ENCODE measurements around the gene B3GNT7. TPM values are rescaled to one million over a fixed set of nuclear protein-coding genes. Genes with fewer than 3 reads are reported as not detected.

B3GNT7 gene
- total and polyA plus RNA-seq, 4 experiments from 2014 or later = not detected

DNA sequence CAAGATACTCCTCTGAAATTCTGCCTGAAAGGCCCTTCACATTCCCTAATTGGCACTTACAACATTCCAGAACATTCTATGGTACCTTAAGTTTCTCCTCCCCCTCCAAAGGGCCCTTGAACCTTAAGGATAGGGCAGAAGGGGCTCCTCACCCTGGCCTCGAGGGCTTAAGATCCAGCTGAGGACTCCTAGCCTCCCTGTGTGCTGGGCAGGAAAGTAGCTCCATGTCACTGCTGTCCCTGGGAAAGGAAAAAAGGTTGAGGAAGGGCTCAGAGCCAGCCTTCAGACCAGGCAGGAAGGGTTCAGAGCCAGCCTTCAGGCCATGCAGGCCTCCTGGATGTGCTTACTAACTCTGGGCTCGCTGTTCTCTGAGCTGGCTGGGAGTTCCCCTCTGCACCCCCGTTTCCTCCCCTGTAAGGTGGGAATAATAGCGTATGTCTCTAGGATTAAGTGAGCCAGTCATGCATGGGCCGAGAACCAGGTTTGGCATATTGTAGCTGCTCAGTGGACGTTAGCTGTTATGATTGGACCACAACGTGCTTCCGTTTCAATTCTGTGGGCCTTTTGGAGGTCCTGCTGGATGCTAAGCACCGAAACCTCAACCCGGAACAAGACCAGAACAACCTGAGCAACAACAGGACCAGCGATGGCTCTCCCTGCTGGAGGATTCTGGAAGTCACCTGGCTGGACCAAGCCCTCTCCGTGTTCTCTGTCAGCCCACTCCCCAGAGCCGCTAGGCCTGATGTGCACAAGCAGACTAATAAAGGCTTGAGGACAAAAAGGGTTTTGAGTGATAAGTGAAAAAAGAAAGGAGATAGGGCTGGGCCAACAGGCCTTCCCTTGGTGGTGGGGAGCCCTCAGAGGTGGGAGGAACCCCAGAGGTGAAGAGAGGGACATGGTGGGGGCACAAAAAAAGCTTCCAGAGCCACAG is 1.0 kb upstream of the B3GNT7 start:
- POLR2A ChIA-PET (ENCODE audit: partially characterized antibody) = no interaction called here
- H3K4me3 ChIP-seq (ENCODE audit: low read length in 2 of 2) = no peak overlapping the region

DNA sequence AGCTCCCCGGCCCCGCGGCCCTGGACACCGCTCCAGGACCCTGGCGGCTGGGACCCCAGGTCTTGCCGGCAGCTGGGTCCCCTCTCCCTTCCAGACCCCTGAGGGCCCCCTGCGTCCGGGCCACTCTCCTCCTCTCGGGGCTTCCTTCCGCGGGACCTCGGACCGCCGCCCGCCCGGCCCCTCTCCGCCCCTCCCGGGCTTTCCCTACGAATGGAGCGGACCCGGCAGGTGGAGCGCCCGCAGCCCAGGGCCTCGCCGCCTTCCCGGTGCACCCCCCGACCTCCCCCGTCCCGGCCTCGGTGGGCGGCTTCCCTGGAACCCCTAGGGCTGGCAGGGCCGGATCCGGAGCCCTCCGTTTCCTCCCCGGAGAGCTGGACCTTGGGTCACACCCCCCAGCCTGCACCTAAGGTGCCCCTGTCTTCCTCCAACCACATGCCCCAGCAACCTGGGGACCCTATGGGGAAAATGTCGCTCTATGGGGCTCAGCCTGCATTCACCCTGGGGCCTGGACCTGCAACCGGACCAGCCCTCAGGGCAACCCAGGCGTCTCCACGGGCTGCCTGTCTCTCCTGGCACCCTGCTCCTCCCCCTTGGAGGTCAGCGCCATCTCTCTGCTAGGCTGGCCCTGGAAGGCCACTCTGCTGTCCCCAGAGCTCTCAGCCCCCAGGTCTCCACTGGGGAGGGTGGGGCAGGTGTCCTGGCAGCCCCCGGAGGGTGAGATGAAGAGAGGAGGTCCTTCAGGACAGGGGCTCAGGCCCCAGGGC is 730 bp downstream of the B3GNT7 start:
- H3K27me3 Mint-ChIP-seq = peaks cover 18 to 33% of the 10 kb centered on the region in 2 donors
- no peaks in the 10 kb centered on the region for H3K4me1 ChIP-seq (ENCODE audit: insufficient read depth, low read length)
- intact Hi-C loops (cut with micrococcal nuclease) = no loop called here
- H3K4me1 Mint-ChIP-seq = peaks cover 1 to 14% (median 6%) of the 10 kb centered on the region in 4 donors
- H3K27ac ChIP-seq (ENCODE audit: low read depth, low read length) = no peak overlapping the region
- H3K36me3 Mint-ChIP-seq = no peaks in the 10 kb centered on the region
- peaks cover 0 to 2% (median 0%) of the 10 kb centered on the region in 8 donors for H3K9me3 Mint-ChIP-seq
- H3K4me3 Mint-ChIP-seq = peak overlapping the region in 4 of 8 donors; percentile 32 to 64 (median 41)
- no peaks in the 10 kb centered on the region for H3K36me3 ChIP-seq (ENCODE audit: insufficient read depth, low read length)
- peaks cover 10% of the 10 kb centered on the region for H3K27me3 ChIP-seq (ENCODE audit: insufficient read depth, low read length)
- ChIA-PET CTCF (ENCODE audit: partially characterized antibody) (no interaction called here), POLR2A (ENCODE audit: partially characterized antibody) (no interaction called here)
- no peak overlapping the region for H3K27ac Mint-ChIP-seq
- no peak overlapping the region for H3K4me3 ChIP-seq (ENCODE audit: low read length in 2 of 2)
- no peak for DNase-seq
- H3K9me3 ChIP-seq (ENCODE audit: control insufficient read depth in 1 of 2, low read length in 2 of 2) = no peaks in the 10 kb centered on the region

More for the DNA sequence above, 1.0 kb upstream of the B3GNT7 start:
- CTCF ChIA-PET (ENCODE audit: partially characterized antibody) = interaction anchor here (1.5 kb wide), 1 partner anchor 13 kb away, joined by 4 read pairs; no protein-coding TSS in a partner anchor
- Mint-ChIP-seq H3K27me3 (peaks cover 19 to 36% of the 10 kb centered on the region in 2 donors), H3K36me3 (no peaks in the 10 kb centered on the region), H3K4me3 (peak overlapping the region in 5 of 8 donors; percentile 41 to 67 (median 64)), H3K9me3 (peaks cover 0 to 2% (median 0%) of the 10 kb centered on the region in 8 donors), H3K4me1 (peaks cover 1 to 14% (median 6%) of the 10 kb centered on the region in 4 donors), H3K27ac (no peak overlapping the region)
- Histone ChIP-seq H3K36me3 (ENCODE audit: insufficient read depth, low read length) (no peaks in the 10 kb centered on the region), H3K27ac (ENCODE audit: low read depth, low read length) (no peak overlapping the region), H3K27me3 (ENCODE audit: insufficient read depth, low read length) (peaks cover 10% of the 10 kb centered on the region), H3K9me3 (ENCODE audit: control insufficient read depth in 1 of 2, low read length in 2 of 2) (no peaks in the 10 kb centered on the region), H3K4me1 (ENCODE audit: insufficient read depth, low read length) (no peaks in the 10 kb centered on the region)
- DNase-seq = no peak
- intact Hi-C loops (cut with micrococcal nuclease) = no loop called here

DNA sequence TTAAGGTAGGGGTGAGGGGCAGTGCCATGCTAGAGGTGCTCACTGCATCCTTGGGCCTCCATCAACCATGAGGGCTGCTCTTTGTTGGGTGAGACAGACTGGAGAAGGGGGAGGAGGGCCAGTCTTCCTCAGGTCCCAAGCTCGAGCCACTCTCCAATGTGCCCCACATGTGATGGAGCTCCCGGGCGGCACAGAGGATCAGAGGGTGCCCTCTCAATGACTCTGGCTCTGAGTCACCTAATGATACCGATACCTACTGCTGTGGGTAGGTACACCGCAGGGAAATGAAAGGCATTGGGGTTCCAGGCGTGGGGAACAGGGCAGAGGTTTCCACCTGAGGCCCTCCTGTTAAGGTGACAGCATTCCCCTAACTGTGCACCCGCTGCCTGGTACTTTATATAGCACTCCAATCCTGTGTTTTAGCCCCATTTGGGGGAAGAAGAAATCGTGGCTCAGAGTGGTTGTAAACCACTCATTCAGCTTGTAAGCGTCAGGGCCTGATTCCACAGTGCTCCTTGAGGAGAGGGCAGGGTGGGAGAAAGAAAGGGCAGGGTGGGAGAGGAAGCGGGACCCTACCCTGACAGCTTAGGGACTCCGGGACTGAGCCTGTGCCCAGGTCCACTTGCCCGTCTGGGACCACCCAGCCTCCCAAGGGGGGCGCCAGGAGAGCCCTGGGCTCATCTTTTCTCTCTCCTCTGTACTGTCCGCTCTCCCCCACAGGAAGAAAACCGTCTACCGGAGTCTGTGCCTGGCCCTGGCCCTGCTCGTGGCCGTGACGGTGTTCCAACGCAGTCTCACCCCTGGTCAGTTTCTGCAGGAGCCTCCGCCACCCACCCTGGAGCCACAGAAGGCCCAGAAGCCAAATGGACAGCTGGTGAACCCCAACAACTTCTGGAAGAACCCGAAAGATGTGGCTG is 1.8 kb downstream of the B3GNT7 start:
- Mint-ChIP-seq H3K4me3 (peak overlapping the region in 4 of 8 donors; percentile 9 to 46 (median 28)), H3K9me3 (peaks cover 0 to 2% (median 0%) of the 10 kb centered on the region in 8 donors), H3K27me3 (peaks cover 18 to 32% of the 10 kb centered on the region in 2 donors), H3K27ac (no peak overlapping the region), H3K4me1 (peaks cover 1 to 14% (median 6%) of the 10 kb centered on the region in 4 donors), H3K36me3 (no peaks in the 10 kb centered on the region)
- ChIA-PET CTCF (ENCODE audit: partially characterized antibody) (no interaction called here), POLR2A (ENCODE audit: partially characterized antibody) (no interaction called here)
- no peak overlapping the region for H3K27ac ChIP-seq (ENCODE audit: low read depth, low read length)
- no peak for DNase-seq
- no peak overlapping the region for H3K4me3 ChIP-seq (ENCODE audit: low read length in 2 of 2)
- H3K27me3 ChIP-seq (ENCODE audit: insufficient read depth, low read length) = peaks cover 10% of the 10 kb centered on the region
- no peaks in the 10 kb centered on the region for H3K9me3 ChIP-seq (ENCODE audit: control insufficient read depth in 1 of 2, low read length in 2 of 2)
- no peaks in the 10 kb centered on the region for H3K36me3 ChIP-seq (ENCODE audit: insufficient read depth, low read length)
- H3K4me1 ChIP-seq (ENCODE audit: insufficient read depth, low read length) = no peaks in the 10 kb centered on the region
- intact Hi-C loops (cut with micrococcal nuclease) = no loop called here

DNA sequence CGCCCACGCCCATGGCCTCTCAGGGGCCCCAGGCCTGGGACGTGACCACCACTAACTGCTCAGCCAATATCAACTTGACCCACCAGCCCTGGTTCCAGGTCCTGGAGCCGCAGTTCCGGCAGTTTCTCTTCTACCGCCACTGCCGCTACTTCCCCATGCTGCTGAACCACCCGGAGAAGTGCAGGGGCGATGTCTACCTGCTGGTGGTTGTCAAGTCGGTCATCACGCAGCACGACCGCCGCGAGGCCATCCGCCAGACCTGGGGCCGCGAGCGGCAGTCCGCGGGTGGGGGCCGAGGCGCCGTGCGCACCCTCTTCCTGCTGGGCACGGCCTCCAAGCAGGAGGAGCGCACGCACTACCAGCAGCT is 2.4 kb downstream of the B3GNT7 start:
- no peaks in the 10 kb centered on the region for H3K36me3 ChIP-seq (ENCODE audit: insufficient read depth, low read length)
- peaks cover 10% of the 10 kb centered on the region for H3K27me3 ChIP-seq (ENCODE audit: insufficient read depth, low read length)
- H3K27ac ChIP-seq (ENCODE audit: low read depth, low read length) = no peak overlapping the region
- DNase-seq = no peak
- CTCF ChIA-PET (ENCODE audit: partially characterized antibody) = no interaction called here
- peaks cover 0 to 2% (median 0%) of the 10 kb centered on the region in 8 donors for H3K9me3 Mint-ChIP-seq
- no peaks in the 10 kb centered on the region for H3K4me1 ChIP-seq (ENCODE audit: insufficient read depth, low read length)
- no peak overlapping the region for H3K27ac Mint-ChIP-seq
- intact Hi-C loops (cut with micrococcal nuclease) = no loop called here
- no peaks in the 10 kb centered on the region for H3K9me3 ChIP-seq (ENCODE audit: control insufficient read depth in 1 of 2, low read length in 2 of 2)
- H3K27me3 Mint-ChIP-seq = peaks cover 18 to 34% of the 10 kb centered on the region in 2 donors
- H3K4me1 Mint-ChIP-seq = peaks cover 1 to 14% (median 6%) of the 10 kb centered on the region in 4 donors
- POLR2A ChIA-PET (ENCODE audit: partially characterized antibody) = no interaction called here
- no peaks in the 10 kb centered on the region for H3K36me3 Mint-ChIP-seq
- no peak overlapping the region for H3K4me3 ChIP-seq (ENCODE audit: low read length in 2 of 2)
- H3K4me3 Mint-ChIP-seq = no peak overlapping the region

DNA sequence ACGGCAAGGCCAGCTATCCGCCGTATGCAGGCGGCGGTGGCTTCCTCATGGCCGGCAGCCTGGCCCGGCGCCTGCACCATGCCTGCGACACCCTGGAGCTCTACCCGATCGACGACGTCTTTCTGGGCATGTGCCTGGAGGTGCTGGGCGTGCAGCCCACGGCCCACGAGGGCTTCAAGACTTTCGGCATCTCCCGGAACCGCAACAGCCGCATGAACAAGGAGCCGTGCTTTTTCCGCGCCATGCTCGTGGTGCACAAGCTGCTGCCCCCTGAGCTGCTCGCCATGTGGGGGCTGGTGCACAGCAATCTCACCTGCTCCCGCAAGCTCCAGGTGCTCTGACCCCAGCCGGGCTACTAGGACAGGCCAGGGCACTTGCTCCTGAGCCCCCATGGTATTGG is 3.1 kb downstream of the B3GNT7 start:
- Mint-ChIP-seq H3K4me3 (no peak overlapping the region), H3K27me3 (peaks cover 16 to 30% of the 10 kb centered on the region in 2 donors), H3K36me3 (no peaks in the 10 kb centered on the region), H3K27ac (no peak overlapping the region), H3K9me3 (peaks cover 0 to 2% (median 0%) of the 10 kb centered on the region in 8 donors), H3K4me1 (peaks cover 1 to 14% (median 5%) of the 10 kb centered on the region in 4 donors)
- ChIA-PET POLR2A (ENCODE audit: partially characterized antibody) (no interaction called here), CTCF (ENCODE audit: partially characterized antibody) (no interaction called here)
- H3K36me3 ChIP-seq (ENCODE audit: insufficient read depth, low read length) = no peaks in the 10 kb centered on the region
- DNase-seq = no peak
- peaks cover 10% of the 10 kb centered on the region for H3K27me3 ChIP-seq (ENCODE audit: insufficient read depth, low read length)
- no peaks in the 10 kb centered on the region for H3K4me1 ChIP-seq (ENCODE audit: insufficient read depth, low read length)
- H3K4me3 ChIP-seq (ENCODE audit: low read length in 2 of 2) = no peak overlapping the region
- intact Hi-C loops (cut with micrococcal nuclease) = no loop called here
- H3K27ac ChIP-seq (ENCODE audit: low read depth, low read length) = no peak overlapping the region
- no peaks in the 10 kb centered on the region for H3K9me3 ChIP-seq (ENCODE audit: control insufficient read depth in 1 of 2, low read length in 2 of 2)

DNA sequence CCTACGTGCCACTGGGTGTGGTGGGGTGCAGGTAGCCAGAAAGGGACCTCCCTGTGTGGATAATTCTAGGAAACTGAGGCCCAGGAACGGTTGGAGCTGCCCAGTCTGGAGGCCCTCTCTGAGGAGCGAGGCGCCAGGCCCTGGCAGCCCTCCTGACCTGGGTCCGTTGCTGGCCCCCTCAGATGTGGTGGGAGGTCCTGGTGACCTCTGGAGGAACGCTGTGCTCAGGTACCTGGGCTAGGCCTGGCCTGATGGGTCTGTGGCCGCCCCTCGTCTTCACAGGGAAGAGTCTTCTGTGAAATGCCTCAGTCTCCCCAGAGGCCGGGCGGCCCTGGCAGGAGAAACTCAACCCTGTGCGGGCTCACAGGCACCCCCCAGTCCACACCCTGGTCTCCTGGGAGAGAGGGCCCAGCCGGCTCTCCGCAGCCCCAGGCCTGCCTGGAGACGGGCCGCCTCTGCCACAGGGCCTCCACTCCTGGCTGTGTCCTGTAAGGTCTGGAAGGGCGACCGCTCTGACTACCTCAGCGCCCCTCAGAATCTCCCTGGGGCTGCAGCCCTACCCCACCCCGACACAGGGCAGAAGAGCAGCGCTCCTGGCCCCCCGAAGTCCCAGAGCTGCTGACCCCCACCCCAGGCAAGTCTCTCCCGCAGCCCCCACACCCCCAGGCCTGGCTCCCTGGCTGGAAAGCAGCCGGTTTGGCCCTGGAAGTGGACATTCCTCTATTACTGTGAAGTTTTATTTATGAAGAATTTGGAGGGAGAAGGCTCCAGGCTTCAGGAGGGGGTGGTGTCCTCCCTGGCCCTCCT is 3.7 kb downstream of the B3GNT7 start:
- Mint-ChIP-seq H3K4me1 (peaks cover 0 to 14% (median 5%) of the 10 kb centered on the region in 4 donors), H3K36me3 (no peaks in the 10 kb centered on the region), H3K27ac (no peak overlapping the region), H3K9me3 (peaks cover 0 to 2% (median 0%) of the 10 kb centered on the region in 8 donors), H3K4me3 (no peak overlapping the region), H3K27me3 (peaks cover 14 to 26% of the 10 kb centered on the region in 2 donors)
- H3K4me1 ChIP-seq (ENCODE audit: insufficient read depth, low read length) = no peaks in the 10 kb centered on the region
- peaks cover 6% of the 10 kb centered on the region for H3K27me3 ChIP-seq (ENCODE audit: insufficient read depth, low read length)
- DNase-seq = no peak
- intact Hi-C loops (cut with micrococcal nuclease) = no loop called here
- H3K9me3 ChIP-seq (ENCODE audit: control insufficient read depth in 1 of 2, low read length in 2 of 2) = no peaks in the 10 kb centered on the region
- H3K36me3 ChIP-seq (ENCODE audit: insufficient read depth, low read length) = no peaks in the 10 kb centered on the region
- no peak overlapping the region for H3K4me3 ChIP-seq (ENCODE audit: low read length in 2 of 2)
- ChIA-PET CTCF (ENCODE audit: partially characterized antibody) (no interaction called here), POLR2A (ENCODE audit: partially characterized antibody) (no interaction called here)
- no peak overlapping the region for H3K27ac ChIP-seq (ENCODE audit: low read depth, low read length)
